SK-N-MC (cell line): ENCODE data around the gene DLX1.

Source experiments
- EZH2 ChIP-seq: fragments of 200-600 bp; sonication (generic); IDR thresholded peaks from one replicate; pipeline ENCODE4 v1.6.1; 2017; ENCODE audit warnings: antibody characterized with exemption
- POLR2AphosphoS5 ChIP-seq: IDR thresholded peaks from 2 replicates; pipeline ENCODE4 v1.6.1; 2012; ENCODE audit warnings: mild to moderate bottlenecking, low read depth, low read length, borderline replicate concordance

- TF ChIP-seq EZH2 (no peak), POLR2AphosphoS5 (no peak)
These were observed 11.1 kb upstream of the DLX1 start for GRCh38 chr2:172074254-172074653.
